MM.1S (cell line): ENCODE results near the gene NPLOC4.

Source experiments
- DNase-seq: peaks from one replicate; pipeline ENCODE4 v3.0.0-alpha.2; 2015
- H2AFZ ChIP-seq: fragments of 300-600 bp; sonication (generic); 2 replicates; pipeline ENCODE4 v1.6.0; 2016; ENCODE audit warnings: antibody characterized with exemption, low read length
- H3F3A ChIP-seq: fragments of 300-600 bp; sonication (generic); 2 replicates; pipeline ENCODE4 v1.6.1; 2016; ENCODE audit warnings: mild to moderate bottlenecking, antibody characterized with exemption, low read length, moderate library complexity, mixed read lengths; ENCODE audit not compliant: insufficient read depth
- H3K27ac ChIP-seq: fragments of 300-600 bp; sonication (generic); 2 replicates; pipeline ENCODE4 v1.5.1; 2016; ENCODE audit warnings: mild to moderate bottlenecking, low read length
- H3K27me3 ChIP-seq: fragments of 300-600 bp; sonication (generic); replicated peaks from 2 replicates; pipeline ENCODE4 v1.6.0; 2016; ENCODE audit warnings: low read length; ENCODE audit not compliant: insufficient read depth
- H3K36me3 ChIP-seq: fragments of 300-600 bp; sonication (generic); replicated peaks from 2 replicates; pipeline ENCODE4 v1.6.1; 2016; ENCODE audit warnings: mild to moderate bottlenecking, low read length, mixed read lengths; ENCODE audit not compliant: insufficient read depth
- H3K4me1 ChIP-seq: fragments of 300-600 bp; sonication (generic); 2 replicates; pipeline ENCODE4 v1.6.1; 2016; ENCODE audit warnings: low read length, mixed read lengths
- H3K4me2 ChIP-seq: fragments of 300-600 bp; sonication (generic); 2 replicates; pipeline ENCODE4 v1.6.0; 2016; ENCODE audit warnings: low read depth, low read length
- H3K4me3 ChIP-seq: fragments of 300-600 bp; sonication (generic); 2 replicates; pipeline ENCODE4 v1.5.1; 2016; ENCODE audit warnings: low read length, mixed read lengths
- H3K79me2 ChIP-seq: fragments of 300-600 bp; sonication (generic); 2 replicates; pipeline ENCODE4 v1.6.1; 2016; ENCODE audit warnings: mixed run types, low read length, mixed read lengths
- H3K9ac ChIP-seq: fragments of 300-600 bp; sonication (generic); 2 replicates; pipeline ENCODE4 v1.6.1; 2016; ENCODE audit warnings: low read length, mixed read lengths
- H3K9me2 ChIP-seq: fragments of 300-600 bp; sonication (generic); replicated peaks from 2 replicates; pipeline ENCODE4 v1.6.1; 2016; ENCODE audit warnings: mild to moderate bottlenecking, low read length, mixed read lengths; ENCODE audit not compliant: insufficient read depth
- H3K9me3 ChIP-seq: fragments of 300-600 bp; sonication (generic); replicated peaks from 2 replicates; pipeline ENCODE4 v1.6.1; 2016; ENCODE audit warnings: mild to moderate bottlenecking, low read length, mixed read lengths; ENCODE audit not compliant: insufficient read depth
- H4K20me1 ChIP-seq: fragments of 300-600 bp; sonication (generic); 2 replicates; pipeline ENCODE4 v1.6.1; 2016; ENCODE audit warnings: mild to moderate bottlenecking, low read length, moderate library complexity, mixed read lengths; ENCODE audit not compliant: insufficient read depth
- CTCF ChIP-seq: fragments of 300-600 bp; sonication (generic); IDR thresholded peaks from 2 replicates; pipeline ENCODE4 v1.5.1; 2016; ENCODE audit warnings: antibody characterized with exemption, low read length, mixed read lengths
- EZH2 ChIP-seq: fragments of 300-600 bp; sonication (generic); optimal IDR thresholded peaks from 2 replicates; pipeline ENCODE3; 2017; ENCODE audit warnings: low read depth, mild to moderate bottlenecking, antibody characterized with exemption, low read length, mixed read lengths
- EZH2phosphoT487 ChIP-seq: fragments of 300-600 bp; sonication (generic); IDR thresholded peaks from 2 replicates; pipeline ENCODE4 v1.6.1; 2018; ENCODE audit warnings: antibody characterized with exemption, low read length

NPLOC4 gene

DNA sequence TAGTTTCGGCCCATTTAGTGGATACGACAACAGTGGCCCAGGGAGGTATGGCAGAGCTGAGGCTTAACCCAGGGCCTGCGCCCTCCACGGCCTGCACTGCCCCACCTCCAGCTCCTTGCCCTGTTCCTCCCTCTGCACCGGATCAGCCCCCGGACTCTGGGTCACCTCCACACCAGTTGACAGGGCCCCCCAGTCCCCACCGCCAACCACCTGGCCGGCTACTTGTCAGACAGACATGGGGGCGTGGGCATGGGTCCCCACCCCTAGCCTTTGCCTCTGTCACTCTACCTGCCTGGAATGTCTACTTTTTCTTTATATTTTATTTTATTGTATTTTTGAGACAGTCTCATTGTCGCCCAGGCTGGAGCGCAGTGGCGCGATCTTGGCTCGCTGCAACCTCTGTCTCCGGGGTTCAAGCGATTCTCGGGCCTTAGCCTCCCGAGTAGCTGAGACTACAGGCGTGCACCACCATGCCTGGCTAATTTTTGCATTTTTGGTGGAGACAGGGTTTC is 121.3 kb downstream of the NPLOC4 start:
- Histone ChIP-seq H3K4me2 (peak overlapping the region; percentile 87), H3K9me2 (no peaks in the 10 kb centered on the region), H3K27me3 (no peaks in the 10 kb centered on the region), H3K27ac (peak overlapping the region; percentile 53; the same call in 1 of the 2 replicates), H3K4me3 (peak overlapping the region; percentile 72), H3K9me3 (no peaks in the 10 kb centered on the region), H3K4me1 (peaks cover 26% of the 10 kb centered on the region), H3K79me2 (peaks cover 28% of the 10 kb centered on the region), H3K9ac (peak overlapping the region; percentile 56; the same call in 1 of the 2 replicates), H3K36me3 (peaks cover 12% of the 10 kb centered on the region), H3F3A (peaks cover 59% of the 10 kb centered on the region), H4K20me1 (peaks cover 16% of the 10 kb centered on the region), H2AFZ (no peak overlapping the region)
- peak; percentile 3 for DNase-seq
- TF ChIP-seq CTCF, result no peak
- TF ChIP-seq EZH2phosphoT487, result no peak
- no peak for TF ChIP-seq EZH2

DNA sequence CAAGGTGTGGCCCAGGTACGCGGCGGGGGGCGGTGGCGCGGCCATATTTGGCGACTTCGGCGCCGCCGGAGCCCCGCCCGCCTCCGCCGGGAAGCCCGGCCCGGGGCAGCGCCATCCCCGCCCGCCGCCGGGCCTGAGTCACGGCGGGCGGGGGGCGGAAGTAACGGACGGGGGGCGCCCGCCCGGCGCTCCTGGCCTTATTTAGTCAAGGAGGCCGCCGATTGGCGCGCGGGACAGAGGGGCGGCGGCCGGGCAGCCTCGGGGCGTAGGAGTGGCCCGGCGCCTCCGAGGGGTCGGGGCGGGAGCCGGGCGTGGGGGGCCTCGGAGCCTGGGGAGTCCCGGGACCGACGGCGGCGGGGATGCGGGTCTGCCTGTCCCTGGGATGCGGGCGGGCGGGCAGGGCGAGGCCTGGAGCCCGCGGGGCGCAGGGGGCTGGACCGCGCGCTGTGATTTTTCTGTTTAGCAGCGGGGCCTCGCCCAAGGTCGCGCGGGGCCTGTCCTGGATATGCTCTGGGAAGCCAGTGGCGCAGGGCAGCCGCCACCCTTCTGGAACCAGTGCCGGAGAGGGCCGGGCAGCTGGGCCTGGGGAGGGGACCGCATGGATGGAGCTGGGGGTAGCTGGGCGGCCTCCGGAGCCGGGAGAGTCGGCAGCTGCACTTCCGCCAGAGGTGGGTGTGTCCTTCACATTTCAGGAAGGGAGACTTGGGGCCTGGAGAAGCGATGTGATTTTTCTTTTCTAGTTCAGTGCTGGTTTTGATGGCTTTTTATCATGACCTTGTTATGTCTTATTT is 122.0 kb downstream of the NPLOC4 start:
- Histone ChIP-seq H3K9me3 (no peaks in the 10 kb centered on the region), H3K36me3 (peaks cover 17% of the 10 kb centered on the region), H3K27ac (peak overlapping the region; percentile 69; the same call in 1 of the 2 replicates), H3K4me3 (peak overlapping the region; percentile 72), H3K27me3 (no peaks in the 10 kb centered on the region), H3K9ac (peak overlapping the region; percentile 56; the same call in 1 of the 2 replicates), H3K4me2 (peak overlapping the region; percentile 87), H3F3A (peaks cover 60% of the 10 kb centered on the region), H4K20me1 (peaks cover 21% of the 10 kb centered on the region), H3K9me2 (no peaks in the 10 kb centered on the region), H3K79me2 (peaks cover 34% of the 10 kb centered on the region), H2AFZ (peak overlapping the region; percentile 63; the same call in 1 of the 2 replicates), H3K4me1 (peaks cover 31% of the 10 kb centered on the region)
- peak; percentile 55 for DNase-seq
- TF ChIP-seq EZH2phosphoT487, result no peak
- no peak for TF ChIP-seq EZH2
- TF ChIP-seq CTCF, result no peak

- Histone ChIP-seq H3K79me2 (peaks cover 34% of the 10 kb centered on the region), H3K27ac (peak overlapping the region; percentile 69; the same call in 1 of the 2 replicates), H4K20me1 (peaks cover 27% of the 10 kb centered on the region), H3K27me3 (no peaks in the 10 kb centered on the region), H3K4me3 (peak overlapping the region; percentile 76), H3K36me3 (peaks cover 17% of the 10 kb centered on the region), H3K9me2 (no peaks in the 10 kb centered on the region), H3K4me2 (peak overlapping the region; percentile 93), H3K9ac (peak overlapping the region; percentile 75), H3K4me1 (peaks cover 31% of the 10 kb centered on the region), H2AFZ (peak overlapping the region; percentile 70), H3F3A (peaks cover 66% of the 10 kb centered on the region), H3K9me3 (no peaks in the 10 kb centered on the region)
- TF ChIP-seq EZH2 (no peak), EZH2phosphoT487 (no peak), CTCF (no peak)
- DNase-seq, result no peak
Observed at GRCh38 chr17:81514489-81514738, 122.5 kb downstream of the NPLOC4 start.
